Activated CD4-positive, alpha-beta T cell treated with anti-CD3 and anti-CD28 coated beads for 4 hours (primary cell): ENCODE data around the gene RIN3.

Source experiments
- DNase-seq, 2 donors: peaks; one replicate each; pipeline ENCODE4 v3.0.0-alpha.2; 2020

The RIN3 gene

GRCh38 chr14:92654239-92654901 lies 140.8 kb downstream of the RIN3 start:
- DNase-seq = no peak

GRCh38 chr14:92655419-92656201 lies 142.0 kb downstream of the RIN3 start:
- DNase-seq = no peak

DNA sequence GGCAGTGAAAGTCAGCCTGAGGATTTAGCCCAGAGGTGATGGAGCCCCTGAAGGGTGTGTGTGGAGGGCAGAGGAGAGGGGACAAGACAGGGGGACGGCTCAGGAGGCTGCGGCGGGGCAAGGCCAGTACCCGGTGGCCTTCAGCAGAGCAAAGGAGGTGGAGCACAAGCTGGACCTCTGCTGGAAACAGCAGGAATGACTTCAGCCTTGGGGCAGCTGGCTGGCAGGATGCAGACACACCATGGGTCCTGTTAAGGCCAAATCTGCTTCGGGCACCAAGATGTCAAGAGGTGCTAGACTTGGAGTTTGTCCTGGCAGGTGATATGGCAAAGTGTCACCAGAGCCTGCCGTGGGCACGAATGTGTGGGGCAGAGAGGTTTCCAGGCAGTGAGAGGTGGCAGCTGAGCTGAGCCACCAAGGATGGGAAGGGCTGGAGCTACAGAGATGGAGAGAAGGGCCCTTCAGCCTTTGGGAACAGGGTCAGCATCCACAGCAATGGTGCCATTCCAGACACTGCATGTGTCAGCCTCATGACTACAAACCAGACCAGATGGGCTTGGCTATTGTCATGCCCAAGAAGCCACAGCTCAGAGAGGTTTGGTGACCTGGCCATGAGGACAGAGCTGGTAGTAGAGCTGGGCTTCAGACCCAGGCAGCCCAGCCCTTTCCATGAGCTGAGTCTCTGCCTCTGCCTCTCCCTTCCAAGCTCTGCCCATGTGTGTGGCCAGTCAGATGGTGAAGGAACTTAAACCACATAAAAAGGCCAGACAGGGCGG lies 142.9 kb downstream of the RIN3 start:
- no peak for DNase-seq

DNA sequence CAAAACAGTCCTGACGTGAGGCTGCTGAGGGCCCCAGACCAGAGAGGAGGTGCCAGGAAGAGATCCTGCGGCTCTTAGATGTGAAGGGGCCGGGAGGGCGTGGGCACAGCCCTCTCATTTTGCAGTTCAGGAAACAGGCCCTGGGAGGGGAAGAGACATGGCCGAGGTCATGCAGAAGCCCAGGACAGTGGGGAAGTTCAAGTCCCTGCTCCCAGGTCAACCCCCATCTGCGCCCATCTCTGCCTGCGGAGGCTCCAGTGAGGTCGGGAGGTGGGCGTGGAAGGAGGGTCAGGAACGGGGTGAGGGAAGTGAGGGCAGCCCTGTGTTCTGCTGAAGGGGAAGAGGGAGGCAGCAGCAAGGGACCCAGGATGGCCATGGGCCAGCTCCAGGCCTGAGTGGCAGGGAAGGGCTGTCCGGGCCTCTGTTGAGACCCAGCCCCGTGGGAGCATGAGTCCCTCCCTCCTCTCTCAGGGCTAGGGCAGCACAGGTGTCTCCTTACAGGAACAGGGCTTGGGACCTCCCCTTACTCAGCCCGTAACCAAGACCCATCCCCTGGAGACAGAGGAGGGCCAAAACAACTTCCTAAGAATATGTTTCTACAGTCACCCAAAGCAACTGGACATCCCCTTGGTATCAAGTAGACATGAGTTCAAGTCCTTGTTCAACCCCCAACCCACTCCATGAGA lies 144.0 kb downstream of the RIN3 start:
- DNase-seq = no peak

DNA sequence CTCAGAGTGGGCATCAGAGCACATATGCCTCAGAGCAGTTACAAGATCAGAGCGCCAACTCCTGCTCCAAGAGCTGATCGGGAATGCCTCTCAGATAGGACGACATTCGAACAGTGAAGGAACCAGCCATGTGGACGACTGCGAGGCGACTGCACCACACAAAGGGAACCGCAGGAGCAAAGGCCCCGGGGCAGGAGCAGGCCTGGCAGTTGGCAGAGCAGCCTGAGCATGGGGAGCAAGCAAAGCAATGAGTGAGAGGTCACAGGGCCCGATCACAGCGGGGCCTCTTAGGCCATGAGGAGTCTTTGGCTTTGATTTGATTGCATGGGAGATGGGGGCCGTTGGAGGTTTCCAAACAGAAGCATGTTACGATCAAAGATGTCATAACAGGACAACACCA lies 144.6 kb downstream of the RIN3 start:
- DNase-seq = no peak

DNA sequence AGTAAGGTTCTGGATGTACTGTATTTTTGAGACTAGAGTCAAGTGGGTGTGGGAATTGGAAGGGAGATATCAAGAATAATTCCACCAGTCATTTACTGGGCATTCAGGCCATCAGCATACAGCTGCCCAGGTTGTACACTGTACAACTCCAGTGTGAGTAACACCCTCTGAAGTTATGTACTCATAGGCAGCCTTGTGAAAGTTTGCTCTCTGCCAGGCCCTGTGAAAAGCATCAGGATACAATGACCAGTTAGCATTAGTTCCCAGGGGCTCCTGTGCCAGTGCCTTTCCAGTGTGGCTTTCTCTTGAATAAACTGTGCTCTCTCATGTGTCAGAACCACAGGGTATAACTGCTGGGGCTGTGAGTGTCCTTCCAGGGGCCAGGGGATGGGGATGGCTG lies 145.1 kb downstream of the RIN3 start:
- no peak for DNase-seq

DNA sequence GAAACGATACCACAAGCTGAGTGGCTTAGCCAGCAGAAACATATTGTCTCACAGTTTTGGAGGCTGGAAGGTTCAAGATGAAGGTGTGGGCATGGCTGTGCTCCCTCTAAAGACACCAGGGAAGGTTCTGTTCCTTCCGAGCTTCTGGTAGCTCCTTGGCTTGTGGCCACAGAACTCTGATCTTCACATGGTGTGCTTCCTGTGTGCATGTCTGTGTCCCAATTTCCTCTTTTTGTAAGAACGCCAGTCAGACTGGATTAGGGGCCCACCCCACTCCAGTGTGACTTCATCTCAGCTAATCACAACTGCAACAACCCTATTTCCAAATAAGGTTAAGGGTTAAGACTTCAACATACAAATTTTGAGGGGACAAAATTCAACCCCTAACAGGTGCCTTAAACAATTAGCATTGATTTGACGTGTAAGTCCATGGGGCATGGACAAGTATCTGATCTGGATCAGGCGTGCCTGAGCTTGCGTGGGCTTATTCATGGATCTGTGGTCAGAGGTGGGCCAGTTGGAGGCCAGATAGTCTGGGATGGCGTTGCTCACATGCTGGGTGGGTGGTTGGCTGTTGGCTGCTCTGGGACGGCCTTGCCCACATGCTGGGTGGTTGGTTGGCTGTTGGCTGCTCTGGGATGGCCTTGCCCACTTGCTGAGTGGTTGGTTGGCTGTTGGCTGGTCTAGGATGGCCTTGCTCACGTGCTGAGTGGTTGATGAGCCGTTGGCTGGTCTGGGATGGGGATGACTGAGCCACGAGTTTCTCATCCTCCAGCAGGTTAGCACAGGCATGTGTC lies 146.4 kb downstream of the RIN3 start:
- DNase-seq = no peak

GRCh38 chr14:92660571-92660970 lies 147.0 kb downstream of the RIN3 start:
- DNase-seq = no peak

- DNase-seq = no peak
Measured at GRCh38 chr14:92663049-92663448, 149.5 kb downstream of the RIN3 start.

- no peak for DNase-seq
Measured at GRCh38 chr14:92665661-92666110, 152.1 kb downstream of the RIN3 start.

- DNase-seq = no peak
Measured at GRCh38 chr14:92666251-92666650, 152.7 kb downstream of the RIN3 start.

DNA sequence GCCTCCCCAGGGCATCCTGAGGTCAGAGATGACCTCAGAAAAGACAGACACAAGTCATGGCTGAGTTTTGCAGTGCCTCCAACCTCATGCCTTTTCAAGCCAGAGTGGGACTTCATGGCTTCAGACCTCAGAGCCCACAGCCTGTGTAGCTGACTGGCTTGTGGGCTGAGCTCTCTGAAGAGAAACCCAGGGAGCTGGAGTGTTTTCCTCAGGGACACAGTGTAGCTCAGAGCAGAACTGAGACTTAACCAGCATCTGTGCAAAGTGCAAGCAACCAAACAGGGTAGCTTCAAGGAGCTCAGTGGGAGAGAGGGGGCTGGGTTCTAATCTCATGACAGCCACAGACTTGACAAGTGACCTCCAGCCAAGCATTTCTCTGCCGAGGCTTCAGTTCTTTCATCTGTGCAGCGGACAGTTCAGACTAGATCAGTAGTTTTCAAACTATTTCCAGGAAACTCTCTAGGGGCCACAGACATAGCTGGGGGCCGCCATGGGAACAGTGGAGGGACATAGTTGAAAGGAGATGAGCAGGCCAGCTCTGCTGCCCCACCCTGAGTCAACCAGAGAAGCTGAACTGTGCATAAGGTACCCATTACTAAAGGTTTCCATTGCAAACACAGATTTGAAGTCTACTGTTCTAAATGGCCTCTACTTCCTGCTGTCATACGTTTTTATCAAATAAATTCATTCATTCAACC lies 154.8 kb downstream of the RIN3 start:
- no peak for DNase-seq

DNA sequence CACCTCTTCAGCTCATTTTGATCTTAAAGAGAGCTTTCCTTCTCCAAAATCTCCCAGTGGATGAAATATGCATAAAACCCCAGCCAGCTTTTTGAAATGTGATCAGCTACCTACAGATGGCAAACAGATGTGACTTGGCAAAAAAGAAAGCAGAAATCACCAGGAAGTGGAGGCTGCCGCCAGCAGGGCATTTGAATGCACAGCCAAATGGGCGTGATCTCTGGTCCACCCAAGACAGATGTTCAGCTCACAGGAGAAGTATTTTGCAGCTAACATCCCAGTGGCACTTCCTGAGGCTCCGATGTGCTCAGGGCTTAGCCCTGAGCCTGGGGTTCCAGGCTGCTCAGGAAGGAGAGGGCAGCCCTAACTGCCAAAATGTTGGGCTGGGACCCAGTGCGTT lies 156.6 kb downstream of the RIN3 start:
- no peak for DNase-seq

- no peak for DNase-seq
Measured at GRCh38 chr14:92670643-92671366, 157.2 kb downstream of the RIN3 start.

- DNase-seq = no peak
Measured at GRCh38 chr14:92673601-92674150, 160.1 kb downstream of the RIN3 start.

- no peak for DNase-seq
Measured at GRCh38 chr14:92675421-92675820, 161.8 kb downstream of the RIN3 start.

GRCh38 chr14:92675976-92676375 lies 162.4 kb downstream of the RIN3 start:
- DNase-seq = no peak

GRCh38 chr14:92676403-92677086 lies 163.0 kb downstream of the RIN3 start:
- no peak for DNase-seq

DNA sequence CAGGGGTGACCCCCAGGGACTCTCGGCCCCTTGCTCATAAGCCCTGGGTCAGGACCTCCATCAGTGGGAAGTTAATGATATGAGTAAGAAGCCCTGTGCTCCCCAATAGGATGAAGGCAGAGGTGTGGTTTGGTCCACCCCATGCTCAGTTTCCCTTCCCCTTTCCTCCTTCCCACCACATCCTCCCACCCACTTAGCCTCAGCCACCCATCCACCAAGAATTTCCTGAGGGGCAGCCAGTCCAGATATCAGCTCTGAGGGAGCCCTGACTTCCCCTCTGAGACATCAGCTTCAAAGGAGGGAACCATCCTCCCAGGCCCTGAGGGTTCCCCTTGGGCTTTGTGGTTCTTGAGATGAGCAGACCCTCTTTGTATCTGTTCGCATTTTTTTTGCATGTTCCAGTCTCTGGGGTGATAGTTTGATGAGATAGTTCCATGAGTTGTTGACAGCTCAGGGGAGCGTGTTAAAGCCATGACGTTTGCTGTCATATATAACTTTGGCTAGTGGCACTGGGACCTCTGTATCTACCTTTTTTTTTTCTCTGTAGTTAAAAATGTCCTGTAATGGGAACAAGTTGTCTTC lies 163.6 kb downstream of the RIN3 start:
- no peak for DNase-seq

- no peak for DNase-seq
Measured at GRCh38 chr14:92677955-92678354, 164.4 kb downstream of the RIN3 start.
